Panc1 (cell line): ENCODE measurements around the gene RAP1GAP2. TPM values are rescaled to one million over a fixed set of nuclear protein-coding genes. Genes with fewer than 3 reads are reported as not detected.

ENCODE experiments used
- ATAC-seq: fragments of 200-7000 bp; cut with Tn5 transposase; 2 replicates; pipeline ENCODE4 v1.9.1; 2020; ENCODE audit warnings: mild to moderate bottlenecking, moderate library complexity
- BruUV-seq: library from RNA; stranded (reverse); fragments of 400-500 nt; replicated peaks from 2 replicates; lab custom pipeline; 2021; lab: Mats Ljungman, UMichigan
- CTCF ChIA-PET: fragments of 300-600 bp; sonication (Branson Sonifier 250); formaldehyde crosslinking; loops from one replicate; lab custom pipeline; 2022; ENCODE audit warnings: antibody characterized with exemption; lab: Charles Lee
- POLR2A ChIA-PET: fragments of 300-600 bp; sonication (Branson Sonifier 250); formaldehyde crosslinking; loops from one replicate; lab custom pipeline; 2022; ENCODE audit warnings: antibody characterized with exemption; lab: Charles Lee
- DNase-seq: peaks from one replicate; pipeline ENCODE4 v3.0.0-alpha.2; 2010; ENCODE audit warnings: low read depth, low spot score
- H3K27ac ChIP-seq: 2 replicates; pipeline ENCODE4 v1.5.1; 2011; ENCODE audit warnings: mild to moderate bottlenecking, low read length, inconsistent platforms
- H3K27me3 ChIP-seq: fragments of 200-500 bp; sonication (Bioruptor generic); 2 replicates; pipeline ENCODE4 v1.6.0; 2014; ENCODE audit warnings: low read length, inconsistent platforms; ENCODE audit not compliant: control insufficient read depth, insufficient read depth
- H3K36me3 ChIP-seq: fragments of 200-500 bp; sonication (Bioruptor generic); 2 replicates; pipeline ENCODE4 v1.5.1; 2014; ENCODE audit warnings: inconsistent platforms, mild to moderate bottlenecking, low read length, moderate library complexity; ENCODE audit not compliant: control insufficient read depth, insufficient read depth
- H3K4me1 ChIP-seq: 2 replicates; pipeline ENCODE4 v1.5.1; 2011; ENCODE audit warnings: inconsistent platforms, mild to moderate bottlenecking, low read length, moderate library complexity; ENCODE audit not compliant: control insufficient read depth, insufficient read depth
- H3K4me3 ChIP-seq, 2 experiments: 2 replicates each; pipeline ENCODE4 v1.5.1; 2011 to 2012; ENCODE audit warnings: low read depth in 2 of 2, low read length in 2 of 2, mild to moderate bottlenecking in 2 of 2, inconsistent platforms in 1 of 2, moderate library complexity in 1 of 2
- H3K9me3 ChIP-seq: fragments of 200-500 bp; sonication (Bioruptor generic); 2 replicates; pipeline ENCODE4 v1.5.1; 2014; ENCODE audit warnings: low read depth, mild to moderate bottlenecking, inconsistent platforms, low read length, moderate library complexity; ENCODE audit not compliant: control insufficient read depth, insufficient read depth
- CTCF ChIP-seq: fragments of 450-650 bp; IDR thresholded peaks from 2 replicates; pipeline ENCODE4 v1.5.1; 2017; ENCODE audit warnings: mild to moderate bottlenecking
- POLR2AphosphoS5 ChIP-seq: IDR thresholded peaks from 2 replicates; pipeline ENCODE4 v1.6.1; 2012; ENCODE audit warnings: mild to moderate bottlenecking, low read depth, low read length, moderate library complexity
- REST ChIP-seq, 2 experiments: IDR thresholded peaks; 2 replicates each; pipeline ENCODE4 v1.6.1; 2011 to 2012; ENCODE audit warnings: low read depth in 2 of 2, control low read depth in 1 of 2, low read length in 1 of 2, mild to moderate bottlenecking in 1 of 2, moderate library complexity in 1 of 2; ENCODE audit not compliant: insufficient read depth in 1 of 2
- SIN3A ChIP-seq: IDR thresholded peaks from 2 replicates; pipeline ENCODE4 v1.6.1; 2012; ENCODE audit warnings: low read depth, mild to moderate bottlenecking, low read length, moderate library complexity, borderline replicate concordance; ENCODE audit not compliant: insufficient read depth
- TCF7L2 ChIP-seq: IDR thresholded peaks from 2 replicates; pipeline ENCODE4 v1.6.1; 2011; ENCODE audit warnings: mild to moderate bottlenecking, low read depth, low read length, inconsistent platforms
- in situ Hi-C: cut with HindIII; loops from 2 replicates; pipeline ENCODE4 v1.10.0; 2016; ENCODE audit warnings: low sequenced_read_pairs, low pct_unique_long_range_greater_than_20kb
- intact Hi-C: fragments of 100-400 bp; cut with micrococcal nuclease; formaldehyde crosslinking; loops from one replicate; pipeline ENCODE4 v1.10.0; 2022; ENCODE audit not compliant: unreplicated experiment
- total RNA-seq: library from RNA; stranded (reverse); gene quantifications from one replicate; pipeline ENCODE4 v1.2.1, GENCODE V29; 2021; ENCODE audit not compliant: unreplicated experiment

The RAP1GAP2 gene
- total RNA-seq, 1 experiment from 2014 or later, result 10.0 TPM

- no TSS peak for BruUV-seq
- H3K4me1 ChIP-seq, result peaks cover 22% of the 10 kb centered on the region
- 0 out of 4 replicates have a peak overlapping the region, but pooled peaks of 1 of the 2 experiments have one; percentile 16 for H3K4me3 ChIP-seq
- H3K36me3 ChIP-seq, result no peaks in the 10 kb centered on the region
- no peaks in the 10 kb centered on the region for H3K9me3 ChIP-seq
- in situ Hi-C loops, result no loop called here
- H3K27ac ChIP-seq, result peak overlapping the region; percentile 51
- ChIA-PET POLR2A (no interaction called here), CTCF (no interaction called here)
- intact Hi-C loops, result no loop called here
- ATAC-seq (peak; percentile 80), DNase-seq (peak; percentile 90)
- no peaks in the 10 kb centered on the region for H3K27me3 ChIP-seq
- no peak for TF ChIP-seq CTCF
- no peak for TF ChIP-seq TCF7L2
- no peak for TF ChIP-seq REST (IDR thresholded peaks at IDR 0.05; ENCODE audit: insufficient read depth in 1 of 2, low read depth in 2 of 2, low read length in 1 of 2)
These were observed 158.7 kb downstream of the RAP1GAP2 start for GRCh38 chr17:2954898-2955445.

DNA sequence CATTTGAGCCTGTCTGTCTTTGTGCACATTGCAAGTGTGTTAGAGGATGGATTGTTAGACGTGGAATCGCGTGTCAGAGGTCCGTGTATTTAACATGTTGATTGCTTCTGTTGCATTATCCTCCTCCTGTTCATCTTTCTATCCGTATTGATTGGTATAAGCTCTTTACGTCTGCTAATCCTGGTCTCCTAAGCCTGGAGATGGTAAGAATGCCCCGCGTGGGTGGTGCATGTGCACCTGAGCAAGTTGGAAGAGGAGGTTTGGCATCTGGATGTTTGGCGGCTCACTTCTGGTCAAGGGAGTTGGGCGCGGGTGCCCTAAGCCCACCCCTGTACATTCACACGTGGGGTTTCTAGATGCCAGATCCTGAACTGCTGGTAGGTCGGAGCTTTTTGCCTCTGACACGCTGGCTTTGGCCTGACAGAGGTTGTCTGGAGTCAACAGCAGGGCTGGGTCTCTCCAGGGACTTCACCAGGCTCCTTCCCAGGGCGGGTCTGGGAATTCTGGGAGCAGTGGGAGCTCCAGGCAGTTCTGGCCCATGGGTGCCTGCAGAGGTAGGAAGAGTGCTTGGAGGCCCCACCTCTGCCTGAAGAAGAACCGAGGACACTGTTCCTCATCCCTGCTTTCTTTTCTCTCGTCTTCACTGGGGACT is 159.8 kb downstream of the RAP1GAP2 start:
- BruUV-seq, result no TSS peak
- no peak for ATAC-seq
- TF ChIP-seq POLR2AphosphoS5, result no peak
- no peak for TF ChIP-seq REST (IDR thresholded peaks at IDR 0.05; ENCODE audit: insufficient read depth in 1 of 2, low read depth in 2 of 2, low read length in 1 of 2)
- TF ChIP-seq SIN3A, result no peak
- TF ChIP-seq CTCF, result no peak
- TF ChIP-seq TCF7L2, result no peak
- in situ Hi-C loops, result no loop called here
- H3K36me3 ChIP-seq, result no peaks in the 10 kb centered on the region
- H3K27me3 ChIP-seq, result no peaks in the 10 kb centered on the region
- DNase-seq, result no peak
- intact Hi-C loops, result no loop called here
- H3K9me3 ChIP-seq, result no peaks in the 10 kb centered on the region
- H3K27ac ChIP-seq, result peak overlapping the region; percentile 44; the same call in 1 of the 2 replicates
- POLR2A ChIA-PET, result no interaction called here
- peaks cover 31% of the 10 kb centered on the region for H3K4me1 ChIP-seq
- H3K4me3 ChIP-seq, result no peak overlapping the region
- CTCF ChIA-PET, result no interaction called here
